ENCODE results near the gene LPIN1.
A peak's percentile ranks its signal among the peaks of the same experiment; 100 is the strongest.

LPIN1 gene

GRCh38 chr2:11829324-11829946, 83.0 kb downstream of the LPIN1 start:
- TF ChIP-seq CTCF (IDR thresholded peaks at IDR 0.05; ENCODE audit: extremely low read depth, missing control alignments) = peak; percentile 26
- DNase-seq (ENCODE audit: low spot score) = peak; percentile 62

DNA sequence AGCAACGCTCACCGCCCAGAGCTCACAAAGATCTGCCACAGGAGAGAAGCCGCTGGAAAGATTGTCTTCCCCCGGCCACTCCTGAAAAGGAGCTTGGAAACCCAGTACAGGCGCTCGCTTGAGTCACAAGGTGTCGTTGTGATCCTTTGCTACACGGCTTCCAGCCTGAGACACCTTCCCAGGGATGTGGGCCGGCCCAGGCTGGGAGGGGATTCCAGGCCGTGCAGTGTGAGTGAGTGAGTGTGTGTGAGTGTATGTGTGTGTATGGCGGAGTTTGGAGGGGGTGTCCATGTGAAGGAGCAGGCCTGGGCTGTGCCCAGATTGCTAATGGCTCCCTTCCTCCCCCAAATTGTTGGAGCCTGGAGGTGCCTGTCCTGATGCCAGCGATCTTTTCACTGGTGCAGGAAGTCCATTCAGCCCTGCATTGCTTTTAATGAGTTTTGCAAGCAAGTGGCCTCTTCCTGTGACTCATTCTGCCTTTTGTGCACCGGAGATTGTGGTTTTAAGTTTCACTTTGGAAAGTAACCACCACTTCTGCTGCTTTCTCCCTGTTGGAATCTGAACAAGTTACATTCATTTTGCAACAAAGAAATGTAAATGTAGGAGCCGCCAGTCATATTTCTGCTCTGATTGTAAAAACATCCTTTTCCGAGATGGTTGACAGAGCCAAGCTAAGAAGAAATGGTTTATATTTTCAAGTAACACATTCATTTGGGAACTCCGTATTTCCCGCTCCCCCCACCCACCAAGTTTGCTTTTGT, 83.7 kb downstream of the LPIN1 start:
- peak; percentile 73 for DNase-seq (ENCODE audit: low spot score)
- no peak for TF ChIP-seq CTCF (IDR thresholded peaks at IDR 0.05; ENCODE audit: extremely low read depth, missing control alignments)

GRCh38 chr2:11830708-11831301, 84.4 kb downstream of the LPIN1 start:
- TF ChIP-seq CTCF (IDR thresholded peaks at IDR 0.05; ENCODE audit: extremely low read depth, missing control alignments) = no peak
- DNase-seq (ENCODE audit: low spot score) = no peak

- no peak for TF ChIP-seq CTCF (IDR thresholded peaks at IDR 0.05; ENCODE audit: extremely low read depth, missing control alignments)
- DNase-seq (ENCODE audit: low spot score) = no peak
These were observed 85.0 kb downstream of the LPIN1 start for GRCh38 chr2:11831415-11831814.

DNA sequence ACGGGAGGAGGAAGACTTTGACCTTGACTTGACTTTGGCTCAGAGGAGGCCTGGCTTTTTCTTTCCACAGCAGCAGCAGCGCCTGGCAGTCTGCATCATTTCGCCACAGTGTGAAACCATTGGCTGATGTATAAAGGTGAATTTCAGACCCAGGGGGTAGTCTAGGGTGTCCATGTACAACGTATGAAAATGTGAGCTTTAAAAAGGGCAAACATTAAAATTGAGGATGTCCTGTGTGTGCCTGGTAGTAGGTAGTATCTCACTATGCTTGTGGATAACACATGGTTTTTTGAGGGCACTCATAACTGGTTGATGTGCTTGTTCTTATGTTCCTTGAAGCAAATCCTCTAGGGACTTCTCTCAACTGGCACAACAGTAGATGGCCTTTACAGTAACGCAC, 86.1 kb downstream of the LPIN1 start:
- TF ChIP-seq CTCF (IDR thresholded peaks at IDR 0.05; ENCODE audit: extremely low read depth, missing control alignments) = no peak
- DNase-seq (ENCODE audit: low spot score) = no peak

GRCh38 chr2:11833601-11834000, 87.2 kb downstream of the LPIN1 start:
- DNase-seq (ENCODE audit: low spot score) = no peak
- TF ChIP-seq CTCF (IDR thresholded peaks at IDR 0.05; ENCODE audit: extremely low read depth, missing control alignments) = no peak

DNA sequence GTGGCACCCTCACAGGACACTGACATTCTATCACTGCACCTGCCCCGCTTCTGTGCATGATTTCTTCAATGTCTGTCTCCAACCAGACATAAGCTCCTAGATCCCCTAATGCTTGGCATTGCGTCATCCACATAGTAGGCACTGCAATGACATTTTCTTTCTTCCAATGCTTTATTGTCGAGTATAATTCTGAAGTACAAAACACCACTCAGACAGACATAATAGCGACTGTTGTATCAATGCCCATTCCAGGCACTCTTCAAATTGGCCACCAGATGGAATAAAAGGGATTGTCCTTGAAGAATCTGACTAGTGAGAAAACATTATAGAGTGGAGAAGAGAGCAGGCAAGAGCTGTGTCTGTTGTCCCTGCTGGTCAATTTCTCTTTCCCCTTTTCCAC, 89.0 kb downstream of the LPIN1 start:
- DNase-seq (ENCODE audit: low spot score) = no peak
- TF ChIP-seq CTCF (IDR thresholded peaks at IDR 0.05; ENCODE audit: extremely low read depth, missing control alignments) = no peak
